NCI-H460 (cell line): ENCODE measurements around the gene MAPK10. TPM values are rescaled to one million over a fixed set of nuclear protein-coding genes. Genes with fewer than 3 reads are reported as not detected.

Source experiments
- DNase-seq: peaks from one replicate; pipeline ENCODE4 v3.0.0-alpha.2; 2016; ENCODE audit warnings: low read depth; ENCODE audit errors: extremely low read depth
- small RNA-seq, 2 experiments: library from RNA; depleted of rRNA; stranded (forward); fragments of <200 nt; gene quantifications; one replicate each; pipeline ENCODE3, GENCODE V24; 2014
- total RNA-seq: library from RNA; depleted of rRNA; stranded (reverse); fragments of >200 nt; shearing (Covaris generic); gene quantifications from 2 replicates; pipeline ENCODE4 v1.2.3, GENCODE V29; 2014; rRNA removed

The MAPK10 gene
- total RNA-seq, 1 experiment from 2014 or later, result 0.10 TPM

DNA sequence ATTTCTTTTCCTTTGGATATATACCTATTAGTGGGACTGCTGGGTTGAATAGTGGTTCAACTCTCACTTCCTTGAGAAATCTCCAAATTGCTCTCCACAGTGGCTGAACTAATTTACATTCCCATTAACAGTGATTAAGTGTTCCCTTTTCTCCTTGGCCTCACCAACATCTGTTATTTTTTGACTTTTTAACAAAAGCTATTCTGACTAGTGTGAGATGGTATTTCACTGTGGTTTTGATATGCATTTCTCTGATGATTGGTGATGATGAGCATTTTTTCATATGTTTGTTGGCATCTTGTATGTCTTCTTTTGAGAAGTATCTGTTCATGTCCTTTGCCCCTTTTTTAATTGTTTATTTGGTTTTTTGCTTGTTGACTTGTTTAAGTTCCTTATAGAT lies 413.0 kb downstream of the MAPK10 start:
- no peak for DNase-seq

DNA sequence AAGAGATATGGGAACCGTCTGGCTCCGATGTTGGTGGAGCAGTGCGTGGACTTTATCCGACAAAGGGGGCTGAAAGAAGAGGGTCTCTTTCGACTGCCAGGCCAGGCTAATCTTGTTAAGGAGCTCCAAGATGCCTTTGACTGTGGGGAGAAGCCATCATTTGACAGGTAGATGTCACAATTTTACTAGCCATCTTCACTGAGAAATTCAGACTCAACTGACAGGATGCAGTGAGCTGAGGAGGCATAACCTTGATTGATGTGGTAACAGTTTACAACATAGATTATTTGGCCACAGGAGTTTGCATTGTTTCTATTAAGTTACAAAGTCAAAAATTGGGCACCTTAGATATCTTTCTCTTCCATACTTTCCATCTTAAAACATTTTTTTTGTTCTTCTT lies 417.7 kb downstream of the MAPK10 start:
- no peak for DNase-seq

DNA sequence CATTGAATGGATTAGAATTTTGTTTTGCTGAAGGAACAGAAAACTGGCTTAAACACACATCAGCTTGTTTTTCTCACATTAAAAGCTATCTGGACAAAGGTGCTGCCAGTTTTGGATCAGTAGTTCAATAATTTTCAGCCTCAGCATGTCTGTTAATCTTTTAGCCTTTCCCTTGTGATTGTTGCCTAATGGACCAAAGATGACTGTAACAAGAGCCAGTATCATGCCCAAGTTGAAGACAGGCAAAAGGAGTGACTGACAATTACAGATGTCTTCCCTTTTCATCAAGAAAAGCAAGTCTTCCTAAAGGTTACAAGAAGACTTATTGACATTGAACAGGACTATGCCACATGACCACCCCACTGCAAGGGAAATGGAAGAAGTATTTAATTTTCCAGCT lies 419.7 kb downstream of the MAPK10 start:
- DNase-seq, result no peak

Small RNA genes within 50 kb of the gene (small RNA-seq; reads per million reads assigned to genes)
- 0 reads per million in 2 experiments for gene RN7SKP96

Other genes with a start within 250 kb of the MAPK10 start
- gene PTPN13, start 234.3 kb upstream of the MAPK10 start, total RNA-seq, result 11.3 and 12.6 TPM in 2 replicates